ENCODE results near the gene STPG4.
"Not testable (repeated sequence)": the region's sequence is repeated elsewhere in the genome, so short reads cannot be mapped to it uniquely, and the experiment has no call there.

The STPG4 gene

DNA sequence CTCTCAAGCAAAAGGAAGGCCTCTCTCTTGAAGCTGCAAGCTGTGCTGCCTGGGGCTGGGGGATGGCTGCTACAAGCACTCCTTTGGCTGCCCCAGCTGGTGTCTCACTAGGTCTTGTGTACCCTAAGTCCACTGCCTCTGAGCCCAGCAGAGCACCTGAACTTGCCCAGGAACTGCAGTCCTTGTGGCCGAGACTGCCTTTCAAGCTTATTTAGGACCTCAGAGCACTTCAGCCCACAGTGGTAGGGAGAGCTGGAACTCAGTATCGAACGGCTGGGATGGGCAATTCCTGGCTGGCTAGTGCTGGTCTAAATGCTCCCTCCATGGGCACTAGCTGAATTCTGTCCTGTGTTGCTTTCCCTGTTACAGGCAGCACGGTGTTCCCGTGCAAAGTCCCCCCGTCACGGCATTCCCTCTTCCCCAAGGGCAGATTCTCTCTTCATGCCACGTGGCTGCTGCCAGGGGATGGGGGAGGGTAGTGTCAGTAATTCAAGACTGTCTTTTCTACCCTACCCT, 25.9 kb downstream of the STPG4 start:
- TF ChIP-seq, protein P1, sequence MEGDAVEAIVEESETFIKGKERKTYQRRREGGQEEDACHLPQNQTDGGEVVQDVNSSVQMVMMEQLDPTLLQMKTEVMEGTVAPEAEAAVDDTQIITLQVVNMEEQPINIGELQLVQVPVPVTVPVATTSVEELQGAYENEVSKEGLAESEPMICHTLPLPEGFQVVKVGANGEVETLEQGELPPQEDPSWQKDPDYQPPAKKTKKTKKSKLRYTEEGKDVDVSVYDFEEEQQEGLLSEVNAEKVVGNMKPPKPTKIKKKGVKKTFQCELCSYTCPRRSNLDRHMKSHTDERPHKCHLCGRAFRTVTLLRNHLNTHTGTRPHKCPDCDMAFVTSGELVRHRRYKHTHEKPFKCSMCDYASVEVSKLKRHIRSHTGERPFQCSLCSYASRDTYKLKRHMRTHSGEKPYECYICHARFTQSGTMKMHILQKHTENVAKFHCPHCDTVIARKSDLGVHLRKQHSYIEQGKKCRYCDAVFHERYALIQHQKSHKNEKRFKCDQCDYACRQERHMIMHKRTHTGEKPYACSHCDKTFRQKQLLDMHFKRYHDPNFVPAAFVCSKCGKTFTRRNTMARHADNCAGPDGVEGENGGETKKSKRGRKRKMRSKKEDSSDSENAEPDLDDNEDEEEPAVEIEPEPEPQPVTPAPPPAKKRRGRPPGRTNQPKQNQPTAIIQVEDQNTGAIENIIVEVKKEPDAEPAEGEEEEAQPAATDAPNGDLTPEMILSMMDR (IDR thresholded peaks at IDR 0.05) = no peak
- peaks cover 42% of the 10 kb centered on the region for H3K9me3 Mint-ChIP-seq
- H3K36me3 Mint-ChIP-seq (ENCODE audit: low read depth) = peaks cover 6% of the 10 kb centered on the region

DNA sequence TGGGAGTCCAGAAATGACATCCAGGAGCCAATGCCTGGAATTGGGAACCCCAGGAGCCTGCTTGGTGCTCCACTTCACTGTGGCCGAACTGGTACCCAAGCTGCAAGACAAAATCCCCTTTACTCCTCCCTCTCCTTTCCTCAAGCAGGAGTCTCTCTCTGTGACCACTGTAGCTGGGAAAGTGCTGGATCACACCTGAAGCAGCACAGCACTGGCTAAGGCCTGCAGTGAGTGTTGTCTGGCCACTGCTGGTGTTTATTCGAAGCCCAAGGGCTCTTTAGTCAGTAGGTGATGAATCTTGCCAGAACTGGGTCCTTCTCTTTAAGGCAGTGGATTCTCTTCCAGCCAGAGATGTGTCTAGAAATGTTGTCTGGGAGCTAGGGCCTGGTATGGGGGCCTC, 26.4 kb downstream of the STPG4 start:
- no peak overlapping the region for H3K4me3 Mint-ChIP-seq
- peaks cover 6% of the 10 kb centered on the region for H3K36me3 Mint-ChIP-seq (ENCODE audit: low read depth)
- peak overlapping the region; percentile 53 for H3K27ac Mint-ChIP-seq
- TF ChIP-seq, protein P1 (IDR thresholded peaks at IDR 0.05) = no peak
- peaks cover 40% of the 10 kb centered on the region for H3K9me3 Mint-ChIP-seq
- H3K4me1 Mint-ChIP-seq = peaks cover 15% of the 10 kb centered on the region
- no peak for DNase-seq
- peaks cover 17% of the 10 kb centered on the region for H3K27me3 Mint-ChIP-seq (ENCODE audit: low read depth, poor library complexity)

More for the DNA sequence above, 25.9 kb downstream of the STPG4 start:
- no peak overlapping the region for H3K4me3 Mint-ChIP-seq
- H3K4me1 Mint-ChIP-seq = peaks cover 15% of the 10 kb centered on the region
- peaks cover 15% of the 10 kb centered on the region for H3K27me3 Mint-ChIP-seq (ENCODE audit: low read depth, poor library complexity)
- H3K27ac Mint-ChIP-seq = peak overlapping the region; percentile 53
- no peak for DNase-seq

DNA sequence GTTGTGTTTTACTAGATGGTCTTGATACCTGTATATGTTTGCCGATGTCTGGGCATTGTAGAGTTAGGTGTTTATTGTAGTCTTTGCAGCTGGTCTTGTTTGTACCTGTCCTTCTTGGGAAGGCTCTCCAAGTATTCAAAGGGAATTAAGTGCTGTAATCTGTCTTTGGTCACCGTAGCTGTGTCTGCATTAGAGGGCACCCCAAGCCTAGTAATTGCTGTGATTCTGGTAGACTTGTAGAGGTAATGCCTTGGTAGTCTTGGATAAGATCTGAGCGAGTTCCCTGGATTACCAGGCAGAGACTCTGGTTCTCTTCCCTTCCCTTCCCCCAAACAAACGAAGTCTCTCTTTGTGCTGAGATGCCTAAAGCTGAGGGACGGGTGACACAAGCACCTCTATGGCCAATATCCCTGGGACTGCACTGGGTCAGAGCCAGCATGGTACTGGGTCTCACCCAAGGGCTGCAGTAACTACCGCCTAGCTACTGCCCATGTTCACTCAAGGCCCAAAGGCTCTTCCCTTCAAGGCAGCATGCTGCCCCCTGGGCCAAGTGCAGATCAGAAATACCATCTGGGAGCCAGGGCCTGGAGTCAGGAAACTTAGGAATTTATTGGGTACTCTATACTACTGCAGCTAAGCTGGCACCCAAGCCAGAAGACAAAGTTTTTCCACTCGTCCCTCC, 27.1 kb downstream of the STPG4 start:
- Mint-ChIP-seq H3K4me1 (peaks cover 15% of the 10 kb centered on the region), H3K27me3 (ENCODE audit: low read depth, poor library complexity) (peaks cover 21% of the 10 kb centered on the region), H3K27ac (no peak overlapping the region), H3K9me3 (peaks cover 40% of the 10 kb centered on the region), H3K36me3 (ENCODE audit: low read depth) (peaks cover 6% of the 10 kb centered on the region), H3K4me3 (no peak overlapping the region)
- no peak for DNase-seq
- TF ChIP-seq, protein P1 (IDR thresholded peaks at IDR 0.05) = no peak

DNA sequence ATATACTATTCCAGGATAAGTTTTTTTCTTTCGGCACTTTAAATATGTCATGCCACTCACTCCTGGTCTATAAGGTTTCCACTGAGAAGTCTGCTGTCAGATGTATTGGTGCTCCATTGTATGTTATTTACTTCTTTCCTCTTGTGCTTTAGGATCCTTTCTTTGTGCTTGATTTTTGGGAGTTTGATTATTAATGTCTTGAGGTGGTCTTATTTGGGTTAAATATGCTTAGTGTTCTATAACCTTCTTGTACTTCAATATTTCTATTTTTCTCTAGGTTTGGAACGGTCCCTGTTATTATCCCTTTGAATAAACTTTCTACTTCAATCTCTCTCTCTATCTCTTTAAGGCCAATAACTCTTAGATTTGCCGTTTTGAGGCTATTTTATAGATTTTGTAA, 28.3 kb downstream of the STPG4 start:
- Mint-ChIP-seq H3K4me3 (no peak overlapping the region), H3K9me3 (peaks cover 40% of the 10 kb centered on the region), H3K4me1 (peaks cover 15% of the 10 kb centered on the region), H3K27ac (no peak overlapping the region), H3K27me3 (ENCODE audit: low read depth, poor library complexity) (peaks cover 17% of the 10 kb centered on the region), H3K36me3 (ENCODE audit: low read depth) (peaks cover 6% of the 10 kb centered on the region)
- TF ChIP-seq, protein P1 (IDR thresholded peaks at IDR 0.05) = no peak
- DNase-seq = no peak

DNA sequence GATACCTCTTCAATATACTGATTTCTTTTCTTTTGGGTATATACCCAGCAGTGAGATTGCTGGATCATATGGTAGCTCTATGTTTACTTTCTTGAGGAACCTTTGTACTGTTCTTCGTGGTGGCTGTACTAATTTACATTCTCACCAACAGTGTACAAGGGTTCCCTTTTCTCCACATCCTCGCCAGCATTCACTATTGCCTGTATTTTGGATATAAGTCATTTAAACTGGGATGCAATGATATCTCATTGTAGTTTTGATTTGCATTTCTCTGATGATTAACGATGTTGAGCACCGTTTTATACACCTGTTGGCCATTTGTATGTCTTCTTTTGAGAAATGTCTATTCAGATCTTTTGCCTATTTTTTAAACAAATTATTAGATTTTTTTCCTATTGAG, 30.4 kb downstream of the STPG4 start:
- H3K36me3 Mint-ChIP-seq (ENCODE audit: low read depth); H3K4me3 Mint-ChIP-seq; DNase-seq; H3K27ac Mint-ChIP-seq: not testable (repeated sequence)
- H3K27me3 Mint-ChIP-seq (ENCODE audit: low read depth, poor library complexity) = peaks cover 17% of the 10 kb centered on the region
- H3K9me3 Mint-ChIP-seq = peaks cover 40% of the 10 kb centered on the region
- H3K4me1 Mint-ChIP-seq = peaks cover 19% of the 10 kb centered on the region

DNA sequence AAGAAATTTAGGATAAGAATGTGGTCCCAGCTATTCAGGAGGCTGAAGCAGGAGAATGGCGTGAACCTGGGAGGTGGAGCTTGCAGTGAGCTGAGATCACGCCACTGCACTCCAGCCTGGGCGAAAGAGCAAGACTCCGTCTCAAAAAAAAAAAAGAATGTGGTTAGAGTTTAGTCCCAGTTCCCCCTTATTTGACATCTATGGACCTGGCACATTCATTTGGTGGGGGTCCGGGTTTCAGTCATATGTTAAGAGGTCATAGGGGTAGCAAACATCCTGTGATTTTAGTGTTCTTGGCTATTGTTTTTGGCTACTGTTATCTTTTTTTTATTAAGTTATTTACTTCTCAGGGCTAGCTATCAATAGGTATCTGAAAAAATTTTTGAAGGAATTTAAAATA, 34.7 kb downstream of the STPG4 start:
- H3K27me3 Mint-ChIP-seq (ENCODE audit: low read depth, poor library complexity) = peaks cover 12% of the 10 kb centered on the region
- DNase-seq; H3K27ac Mint-ChIP-seq; H3K36me3 Mint-ChIP-seq (ENCODE audit: low read depth); H3K4me3 Mint-ChIP-seq: not testable (repeated sequence)
- peaks cover 13% of the 10 kb centered on the region for H3K4me1 Mint-ChIP-seq
- peaks cover 15% of the 10 kb centered on the region for H3K9me3 Mint-ChIP-seq

DNA sequence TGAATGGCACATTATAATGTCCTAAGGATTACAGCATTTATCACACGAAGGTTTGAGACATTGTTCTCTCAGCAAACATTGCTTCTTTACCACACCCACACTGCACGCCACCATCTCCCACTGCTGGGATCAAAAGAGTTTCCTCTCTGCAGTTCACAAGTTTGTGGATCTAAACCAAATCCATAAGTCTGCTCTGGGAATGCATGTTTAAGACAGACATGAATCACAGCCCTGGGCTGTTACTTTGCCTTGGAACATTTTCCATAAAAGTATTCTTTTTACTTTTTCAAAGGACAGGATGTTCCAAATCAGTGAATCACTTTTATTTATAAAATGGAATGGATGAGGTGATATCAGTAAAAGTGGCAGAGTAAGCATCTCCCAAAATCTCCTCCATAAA, 36.1 kb downstream of the STPG4 start:
- Mint-ChIP-seq H3K36me3 (ENCODE audit: low read depth) (no peaks in the 10 kb centered on the region), H3K4me3 (no peak overlapping the region)
- no peak for DNase-seq

More for the DNA sequence above, 36.1 kb downstream of the STPG4 start:
- Mint-ChIP-seq H3K27ac (no peak overlapping the region), H3K4me1 (peaks cover 13% of the 10 kb centered on the region), H3K27me3 (ENCODE audit: low read depth, poor library complexity) (peaks cover 7% of the 10 kb centered on the region), H3K9me3 (peaks cover 3% of the 10 kb centered on the region)
- TF ChIP-seq, protein P1 (IDR thresholded peaks at IDR 0.05) = no peak
